ENCODE results near the gene HYPK.

Gene HYPK

GRCh38 chr15:43800286-43801141 lies at the start of gene HYPK:
Gene HYPK (plus strand): TSS chr15:43800599. CDS start chr15:43800623, 24 bp downstream.
- DNase-seq (ENCODE audit: low read depth in 1 of 2, low spot score in 1 of 2) = peak; percentile 85 to 88

- no peak for DNase-seq (ENCODE audit: low read depth in 1 of 2, low spot score in 1 of 2)
These were observed 48.5 kb upstream of the HYPK start for GRCh38 chr15:43751885-43752284.

- DNase-seq (ENCODE audit: low read depth in 1 of 2, low spot score in 1 of 2) = no peak
These were observed 37.6 kb upstream of the HYPK start for GRCh38 chr15:43762824-43763223.

GRCh38 chr15:43763819-43764446 lies 36.5 kb upstream of the HYPK start:
- no peak for DNase-seq (ENCODE audit: low read depth in 1 of 2, low spot score in 1 of 2)

GRCh38 chr15:43769584-43770228 lies 30.7 kb upstream of the HYPK start:
- DNase-seq (ENCODE audit: low read depth in 1 of 2, low spot score in 1 of 2) = no peak

- DNase-seq (ENCODE audit: low read depth in 1 of 2, low spot score in 1 of 2) = no peak
These were observed 28.6 kb upstream of the HYPK start for GRCh38 chr15:43771816-43772215.

GRCh38 chr15:43772624-43773023 lies 27.8 kb upstream of the HYPK start:
- DNase-seq (ENCODE audit: low read depth in 1 of 2, low spot score in 1 of 2) = no peak

GRCh38 chr15:43774062-43774461 lies 26.3 kb upstream of the HYPK start:
- no peak for DNase-seq (ENCODE audit: low read depth in 1 of 2, low spot score in 1 of 2)

GRCh38 chr15:43775411-43775965 lies 24.9 kb upstream of the HYPK start:
- no peak for DNase-seq (ENCODE audit: low read depth in 1 of 2, low spot score in 1 of 2)

GRCh38 chr15:43776101-43776717 lies 24.2 kb upstream of the HYPK start:
- no peak for DNase-seq (ENCODE audit: low read depth in 1 of 2, low spot score in 1 of 2)

- peak; percentile 55 to 61 for DNase-seq (ENCODE audit: low read depth in 1 of 2, low spot score in 1 of 2)
These were observed 23.6 kb upstream of the HYPK start, which contains the start of gene ELL3 for GRCh38 chr15:43776718-43777266. Gene ELL3 (minus strand): TSS chr15:43776966. CDS start chr15:43776901, 65 bp downstream.

GRCh38 chr15:43777267-43777914 lies 23.0 kb upstream of the HYPK start:
- DNase-seq (ENCODE audit: low read depth in 1 of 2, low spot score in 1 of 2) = peak; percentile 61 to 69

- no peak for DNase-seq (ENCODE audit: low read depth in 1 of 2, low spot score in 1 of 2)
These were observed 21.4 kb upstream of the HYPK start for GRCh38 chr15:43779016-43779415.

- DNase-seq (ENCODE audit: low read depth in 1 of 2, low spot score in 1 of 2) = no peak
These were observed 11.0 kb upstream of the HYPK start for GRCh38 chr15:43789409-43789808.

GRCh38 chr15:43791993-43792760 lies 8.2 kb upstream of the HYPK start, which contains the start of gene SERF2:
Gene SERF2 (plus strand): TSS chr15:43792320. CDS start chr15:43792377, 57 bp downstream.
- DNase-seq (ENCODE audit: low read depth in 1 of 2, low spot score in 1 of 2) = peak; percentile 99

- no peak for DNase-seq (ENCODE audit: low read depth in 1 of 2, low spot score in 1 of 2)
These were observed 7.5 kb upstream of the HYPK start for GRCh38 chr15:43792761-43793476.

GRCh38 chr15:43793647-43794046 lies 6.8 kb upstream of the HYPK start:
- DNase-seq (ENCODE audit: low read depth in 1 of 2, low spot score in 1 of 2) = no peak

GRCh38 chr15:43794269-43795037 lies 5.9 kb upstream of the HYPK start:
- DNase-seq (ENCODE audit: low read depth in 1 of 2, low spot score in 1 of 2) = no peak

All from activated T-helper 1 cell treated with anti-CD3 and anti-CD28 coated beads, Interleukin-2, amount 50 U/mL, for 16 hours (primary cell).